Hematopoietic multipotent progenitor cell treated with erythropoietin and hydrocortisone succinate and interleukin-3 and kit ligand, for 4 days (in vitro differentiated cells): ENCODE data around the gene ZNF669.

ENCODE experiments used
- DNase-seq: peaks from one replicate; pipeline ENCODE4 v3.0.0-alpha.2; 2015

ZNF669 gene

GRCh38 chr1:247054992-247055415 is 49.2 kb downstream of the ZNF669 start:
- peak; percentile 13 for DNase-seq
